ENCODE results near the gene WDR5. TPM values are rescaled to one million over a fixed set of nuclear protein-coding genes. Genes with fewer than 3 reads are reported as not detected.
A peak's percentile ranks its signal among the peaks of the same experiment; 100 is the strongest.

Gene WDR5
- total and polyA plus RNA-seq, 9 donors: 8.7 to 33.5 (median 28.4) TPM

- TF ChIP-seq EP300 (IDR thresholded peaks at IDR 0.05) (peak; percentile 59), CTCF (IDR thresholded peaks at IDR 0.05) (no peak), POLR2A (IDR thresholded peaks at IDR 0.05) (no peak)
- H3K9me3 ChIP-seq: no peaks in the 10 kb centered on the region
- peak overlapping the region in 1 of 2 donors; percentile 76 for H3K27ac ChIP-seq
- H3K4me1 ChIP-seq (ENCODE audit: insufficient read depth): peaks cover 25% of the 10 kb centered on the region
- DNase-seq: peak; percentile 74 to 87 (median 84)
- no peaks in the 10 kb centered on the region for H3K36me3 ChIP-seq
- no peaks in the 10 kb centered on the region for H3K27me3 ChIP-seq
- intact Hi-C loops (cut with DNase I): loop anchor here in 1 of 4 donors (10.0 kb wide), 1 partner anchor 1918 kb away; no protein-coding TSS in a partner anchor
- WGBS, 3 donors: 10 to 28% (median 10%) methylated on average over 21 of the region's 21 CpGs
- H3K4me3 ChIP-seq: no peak overlapping the region
Observed at GRCh38 chr9:134186471-134187109, 50.7 kb downstream of the WDR5 start.

- DNase-seq: peak; percentile 20 to 50 (median 40)
Observed at GRCh38 chr9:134187110-134187531, 51.2 kb downstream of the WDR5 start.

GRCh38 chr9:134187891-134188385 is 52.1 kb downstream of the WDR5 start:
- WGBS, 3 donors: 82 to 85% (median 82%) methylated on average over 12 of the region's 12 CpGs
- Histone ChIP-seq H3K4me3 (no peak overlapping the region), H3K4me1 (ENCODE audit: insufficient read depth) (peaks cover 25% of the 10 kb centered on the region), H3K27ac (no peak overlapping the region), H3K9me3 (no peaks in the 10 kb centered on the region), H3K36me3 (no peaks in the 10 kb centered on the region), H3K27me3 (no peaks in the 10 kb centered on the region)
- TF ChIP-seq POLR2A (IDR thresholded peaks at IDR 0.05): no peak
- TF ChIP-seq CTCF (IDR thresholded peaks at IDR 0.05): no peak
- no peak for TF ChIP-seq EP300 (IDR thresholded peaks at IDR 0.05)
- peak in 4 of 5 donors; percentile 12 to 37 (median 34) for DNase-seq
- intact Hi-C loops (cut with DNase I): loop anchor here in 1 of 4 donors (10.0 kb wide), 1 partner anchor 1917 kb away; no protein-coding TSS in a partner anchor

More at GRCh38 chr9:134187110-134187531, 51.2 kb downstream of the WDR5 start:
- 89 to 95% (median 93%) methylated on average over 12 of the region's 12 CpGs for WGBS, 3 donors
- Histone ChIP-seq H3K36me3 (no peaks in the 10 kb centered on the region), H3K4me1 (ENCODE audit: insufficient read depth) (peaks cover 25% of the 10 kb centered on the region), H3K4me3 (no peak overlapping the region), H3K9me3 (no peaks in the 10 kb centered on the region), H3K27me3 (no peaks in the 10 kb centered on the region), H3K27ac (peak overlapping the region in 1 of 2 donors; percentile 76)
- intact Hi-C loops (cut with DNase I): loop anchor here in 1 of 4 donors (10.0 kb wide), 1 partner anchor 1918 kb away; no protein-coding TSS in a partner anchor
- no peak for TF ChIP-seq POLR2A (IDR thresholded peaks at IDR 0.05)
- TF ChIP-seq EP300 (IDR thresholded peaks at IDR 0.05): no peak
- no peak for TF ChIP-seq CTCF (IDR thresholded peaks at IDR 0.05)

- 47 to 57% (median 51%) methylated on average over 20 to 23 of the region's 23 CpGs for WGBS, 3 donors
- Histone ChIP-seq H3K4me3 (no peak overlapping the region), H3K9me3 (no peaks in the 10 kb centered on the region), H3K27ac (peak overlapping the region in 1 of 2 donors; percentile 43), H3K27me3 (no peaks in the 10 kb centered on the region), H3K36me3 (no peaks in the 10 kb centered on the region), H3K4me1 (ENCODE audit: insufficient read depth) (peaks cover 25% of the 10 kb centered on the region)
- TF ChIP-seq EP300 (IDR thresholded peaks at IDR 0.05): no peak
- no peak for TF ChIP-seq POLR2A (IDR thresholded peaks at IDR 0.05)
- no peak for TF ChIP-seq CTCF (IDR thresholded peaks at IDR 0.05)
- intact Hi-C loops (cut with DNase I): loop anchor here in 1 of 4 donors (10.0 kb wide), 1 partner anchor 1916 kb away; no protein-coding TSS in a partner anchor
- DNase-seq: peak; percentile 42 to 68 (median 56)
Observed at GRCh38 chr9:134188386-134189144, 52.7 kb downstream of the WDR5 start.

Measured in ovary (tissue), 9 donors.